ENCODE data around the gene PCDHB8. TPM values are rescaled to one million over a fixed set of nuclear protein-coding genes. Genes with fewer than 3 reads are reported as not detected.
"Not testable (repeated sequence)": the region's sequence is repeated elsewhere in the genome, so short reads cannot be mapped to it uniquely, and the experiment has no call there.

PCDHB8 gene
- 2.6 TPM for polyA plus RNA-seq (ENCODE audit: insufficient read length)
- long read RNA-seq, donor 1 = 0 reads
- long read RNA-seq, donor 2, partial matches to known transcripts = 0 of 1 reads
- long read RNA-seq, donor 2, other reads (novel, unspliced or antisense) = 0 of 1 reads
- long read RNA-seq, donor 3 = 0 reads
- long read RNA-seq, donor 4 = 0 reads
- long read RNA-seq, donor 5 = 0 reads
- long read RNA-seq, donor 6 = 0 reads
- long read RNA-seq, donor 7, partial matches to known transcripts = 0 of 2 reads
- long read RNA-seq, donor 7, other reads (novel, unspliced or antisense) = 0 of 2 reads
- long read RNA-seq, donor 8, partial matches to known transcripts = 0 of 1 reads
- long read RNA-seq, donor 8, other reads (novel, unspliced or antisense) = 0 of 1 reads

DNA sequence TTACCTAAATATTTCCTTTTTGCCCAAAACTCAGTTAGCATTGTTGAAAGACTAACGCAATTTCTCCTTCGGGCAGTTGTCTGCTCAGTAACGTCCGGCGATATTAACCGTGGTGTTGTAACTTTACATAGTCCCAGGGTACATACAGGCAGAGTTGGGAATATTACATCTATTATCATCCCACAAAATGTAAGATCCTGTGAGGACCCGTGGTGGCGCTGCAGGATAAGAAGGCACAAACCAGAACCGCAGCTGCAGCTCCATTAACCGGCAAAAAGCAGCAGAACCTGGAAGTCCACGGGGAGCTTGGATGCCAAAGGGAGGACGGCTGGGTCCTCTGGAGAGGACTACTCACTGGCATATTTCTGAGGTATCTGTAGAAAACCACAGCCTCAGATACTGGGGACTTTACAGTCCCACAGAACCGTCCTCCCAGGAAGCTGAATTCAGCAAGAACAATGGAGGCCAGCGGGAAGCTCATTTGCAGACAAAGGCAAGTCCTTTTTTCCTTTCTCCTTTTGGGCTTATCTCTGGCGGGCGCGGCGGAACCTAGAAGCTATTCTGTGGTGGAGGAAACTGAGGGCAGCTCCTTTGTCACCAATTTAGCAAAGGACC, at the start of gene PCDHB8:
Gene PCDHB8, plus strand, starts transcription at position 214 of the 615 bp plus-strand sequence. Its CDS starts 245 bp downstream, at position 459.
- not testable (repeated sequence) for DNase-seq

DNA sequence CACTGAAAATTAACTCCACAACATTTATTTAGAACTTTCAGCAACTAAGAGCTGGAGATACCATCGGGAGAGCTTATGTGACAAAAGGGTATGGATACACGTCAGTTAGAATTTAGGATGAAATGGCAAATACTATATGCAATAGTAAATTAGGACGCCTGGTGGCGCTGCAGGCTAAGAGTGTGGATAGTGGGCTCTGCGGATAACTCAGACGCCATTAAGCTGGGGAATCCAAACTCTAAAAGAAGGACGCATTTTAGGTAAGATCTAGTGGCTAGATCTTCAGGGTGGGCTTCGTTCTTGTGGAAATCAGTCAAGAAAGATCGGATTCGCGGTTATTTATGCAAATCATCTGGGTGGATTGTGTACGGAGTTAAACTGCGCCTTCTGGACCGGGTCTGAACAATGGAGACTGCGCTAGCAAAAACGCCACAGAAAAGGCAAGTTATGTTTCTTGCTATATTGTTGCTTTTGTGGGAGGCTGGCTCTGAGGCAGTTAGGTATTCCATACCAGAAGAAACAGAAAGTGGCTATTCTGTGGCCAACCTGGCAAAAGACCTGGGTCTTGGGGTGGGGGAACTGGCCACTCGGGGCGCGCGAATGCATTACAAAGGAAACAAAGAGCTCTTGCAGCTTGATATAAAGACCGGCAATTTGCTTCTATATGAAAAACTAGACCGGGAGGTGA, 42.4 kb upstream of the PCDHB8 start, which contains the start of gene PCDHB5:
Gene PCDHB5, plus strand, starts transcription at position 177 of the 688 bp plus-strand sequence. Its CDS starts 229 bp downstream, at position 406.
- DNase-seq = no peak

- DNase-seq = no peak
Measured at GRCh38 chr5:141135718-141136266, 41.8 kb upstream of the PCDHB8 start.

DNA sequence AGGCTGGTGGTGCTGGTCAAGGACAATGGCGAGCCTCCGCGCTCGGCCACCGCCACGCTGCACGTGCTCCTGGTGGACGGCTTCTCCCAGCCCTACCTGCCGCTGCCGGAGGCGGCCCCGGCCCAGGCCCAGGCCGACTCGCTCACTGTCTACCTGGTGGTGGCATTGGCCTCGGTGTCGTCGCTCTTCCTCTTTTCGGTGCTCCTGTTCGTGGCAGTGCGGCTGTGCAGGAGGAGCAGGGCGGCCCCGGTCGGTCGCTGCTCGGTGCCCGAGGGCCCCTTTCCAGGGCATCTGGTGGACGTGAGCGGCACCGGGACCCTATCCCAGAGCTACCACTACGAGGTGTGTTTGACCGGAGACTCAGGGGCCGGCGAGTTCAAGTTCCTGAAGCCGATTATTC, 40.2 kb upstream of the PCDHB8 start:
- not testable (repeated sequence) for DNase-seq

GRCh38 chr5:141149812-141150211, 27.8 kb upstream of the PCDHB8 start, which contains the start of gene PCDHB6:
Gene PCDHB6 (plus strand): TSS chr5:141150057. CDS start chr5:141150258, 201 bp downstream.
- DNase-seq = no peak

DNA sequence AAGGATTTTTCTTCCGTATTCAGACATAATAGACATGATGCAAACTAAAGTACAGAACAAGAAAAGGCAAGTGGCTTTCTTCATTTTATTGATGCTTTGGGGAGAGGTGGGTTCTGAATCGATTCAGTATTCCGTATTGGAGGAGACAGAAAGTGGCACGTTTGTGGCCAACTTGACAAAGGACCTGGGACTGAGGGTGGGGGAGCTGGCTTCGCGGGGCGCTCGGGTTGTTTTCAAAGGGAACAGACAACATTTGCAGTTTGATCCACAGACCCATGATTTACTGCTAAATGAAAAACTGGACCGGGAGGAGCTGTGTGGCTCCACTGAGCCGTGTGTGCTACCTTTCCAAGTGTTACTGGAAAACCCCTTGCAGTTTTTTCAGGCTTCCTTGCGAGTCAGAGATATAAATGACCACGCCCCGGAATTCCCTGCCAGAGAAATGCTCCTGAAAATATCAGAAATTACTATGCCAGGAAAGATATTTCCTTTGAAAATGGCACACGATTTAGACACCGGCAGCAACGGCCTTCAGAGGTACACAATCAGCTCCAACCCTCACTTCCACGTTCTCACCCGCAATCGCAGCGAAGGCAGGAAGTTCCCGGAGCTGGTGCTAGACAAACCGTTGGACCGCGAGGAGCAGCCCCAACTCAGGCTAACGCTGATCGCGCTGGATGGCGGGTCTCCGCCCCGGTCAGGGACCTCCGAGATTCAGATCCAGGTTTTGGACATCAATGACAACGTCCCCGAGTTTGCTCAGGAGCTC, 27.2 kb upstream of the PCDHB8 start:
- no peak for DNase-seq

DNA sequence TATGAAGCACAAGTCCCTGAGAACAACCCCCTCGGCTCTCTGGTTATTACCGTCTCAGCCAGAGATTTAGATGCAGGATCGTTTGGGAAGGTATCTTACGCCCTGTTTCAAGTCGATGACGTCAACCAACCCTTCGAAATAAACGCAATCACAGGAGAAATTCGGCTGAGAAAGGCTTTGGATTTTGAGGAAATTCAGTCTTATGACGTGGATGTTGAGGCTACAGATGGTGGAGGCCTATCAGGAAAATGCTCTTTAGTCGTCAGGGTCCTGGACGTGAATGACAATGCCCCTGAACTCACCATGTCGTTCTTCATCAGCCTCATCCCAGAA, 26.6 kb upstream of the PCDHB8 start:
- DNase-seq = no peak

DNA sequence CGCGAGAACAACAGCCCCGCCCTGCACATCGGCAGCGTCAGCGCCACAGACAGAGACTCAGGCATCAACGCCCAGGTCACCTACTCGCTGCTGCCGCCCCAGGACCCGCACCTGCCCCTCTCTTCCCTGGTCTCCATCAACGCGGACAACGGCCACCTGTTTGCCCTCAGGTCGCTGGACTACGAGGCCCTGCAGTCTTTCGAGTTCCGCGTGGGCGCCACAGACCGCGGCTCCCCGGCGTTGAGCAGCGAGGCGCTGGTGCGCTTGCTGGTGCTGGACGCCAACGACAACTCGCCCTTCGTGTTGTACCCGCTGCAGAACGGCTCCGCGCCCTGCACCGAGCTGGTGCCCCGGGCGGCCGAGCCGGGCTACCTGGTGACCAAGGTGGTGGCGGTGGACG, 26.0 kb upstream of the PCDHB8 start:
- not testable (repeated sequence) for DNase-seq

- DNase-seq = not testable (repeated sequence)
Measured at GRCh38 chr5:141152096-141152495, 25.5 kb upstream of the PCDHB8 start.

DNA sequence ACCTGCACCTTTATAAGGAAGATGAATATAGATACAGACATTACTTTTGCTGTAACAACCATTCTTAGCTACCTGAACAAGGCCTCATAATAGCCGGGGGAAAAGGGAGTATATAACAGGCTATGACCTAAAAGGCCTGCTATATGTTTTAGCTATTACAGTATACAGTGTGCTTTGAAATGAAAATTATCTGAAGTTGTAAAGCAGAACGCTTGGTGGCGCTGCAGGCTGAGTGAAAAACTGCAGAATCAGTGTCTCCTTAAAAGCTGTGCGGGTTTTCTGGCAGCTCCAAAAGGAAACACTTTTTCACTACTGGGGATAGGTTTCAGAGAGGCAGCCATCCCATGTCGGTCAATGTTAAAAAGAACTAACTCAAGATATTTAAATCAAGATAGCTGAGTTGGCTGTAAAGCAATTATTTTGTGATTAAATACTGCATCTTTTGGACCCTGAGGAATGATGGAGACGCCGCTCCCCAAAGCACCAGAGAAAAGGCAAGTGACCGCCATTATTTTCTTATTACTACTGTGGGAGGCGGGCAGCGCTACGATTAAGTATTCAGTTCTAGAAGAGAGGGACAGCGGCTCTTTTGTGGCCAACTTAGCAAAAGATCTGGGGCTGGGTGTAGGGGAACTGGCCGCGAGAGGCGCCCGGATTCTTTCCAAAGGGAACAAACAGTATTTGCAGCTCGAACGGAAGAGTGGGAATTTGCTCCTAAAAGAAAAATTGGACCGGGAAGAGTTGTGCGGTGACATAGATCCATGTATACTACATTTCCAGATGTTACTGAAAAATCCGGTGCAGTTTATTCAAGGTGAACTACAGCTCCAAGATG, 21.8 kb upstream of the PCDHB8 start:
- no peak for DNase-seq

GRCh38 chr5:141157356-141157755, 20.2 kb upstream of the PCDHB8 start:
- not testable (repeated sequence) for DNase-seq

- not testable (repeated sequence) for DNase-seq
Measured at GRCh38 chr5:141157901-141158300, 19.7 kb upstream of the PCDHB8 start.

DNA sequence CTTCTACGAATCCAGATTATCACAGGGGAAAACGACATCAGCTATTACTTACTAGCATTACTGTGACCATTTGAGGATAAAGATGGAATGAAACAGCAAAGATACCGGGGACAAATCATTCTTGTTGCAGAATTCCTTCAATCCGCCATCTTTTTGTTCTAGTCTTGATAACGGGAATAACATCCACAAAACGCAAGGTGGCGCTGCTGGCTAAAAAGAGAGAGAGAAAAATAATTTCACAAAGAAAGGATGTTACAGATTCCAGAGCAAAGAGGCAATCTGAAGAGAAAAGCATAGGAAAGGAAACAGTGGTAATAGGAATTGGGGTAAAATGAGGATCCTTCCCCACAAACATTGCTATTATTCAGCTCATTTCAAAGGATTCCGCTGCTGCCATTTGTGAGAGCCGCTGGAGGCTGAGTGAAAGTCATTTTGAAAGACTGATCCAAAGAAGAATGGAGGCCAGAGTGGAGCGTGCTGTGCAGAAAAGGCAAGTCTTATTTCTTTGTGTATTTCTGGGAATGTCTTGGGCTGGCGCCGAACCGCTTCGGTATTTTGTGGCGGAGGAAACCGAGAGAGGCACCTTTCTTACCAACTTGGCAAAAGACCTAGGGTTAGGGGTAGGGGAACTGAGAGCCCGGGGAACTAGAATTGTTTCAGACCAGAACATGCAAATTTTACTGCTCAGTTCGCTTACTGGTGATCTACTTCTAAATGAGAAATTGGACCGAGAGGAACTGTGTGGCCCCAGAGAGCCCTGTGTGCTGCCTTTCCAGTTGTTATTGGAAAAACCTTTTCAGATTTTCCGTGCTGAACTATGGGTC, 5.0 kb upstream of the PCDHB8 start, which contains the start of gene PCDHB7:
Gene PCDHB7, plus strand, starts transcription at position 264 of the 824 bp plus-strand sequence. Its CDS starts 192 bp downstream, at position 456.
- DNase-seq = peak; percentile 47

DNA sequence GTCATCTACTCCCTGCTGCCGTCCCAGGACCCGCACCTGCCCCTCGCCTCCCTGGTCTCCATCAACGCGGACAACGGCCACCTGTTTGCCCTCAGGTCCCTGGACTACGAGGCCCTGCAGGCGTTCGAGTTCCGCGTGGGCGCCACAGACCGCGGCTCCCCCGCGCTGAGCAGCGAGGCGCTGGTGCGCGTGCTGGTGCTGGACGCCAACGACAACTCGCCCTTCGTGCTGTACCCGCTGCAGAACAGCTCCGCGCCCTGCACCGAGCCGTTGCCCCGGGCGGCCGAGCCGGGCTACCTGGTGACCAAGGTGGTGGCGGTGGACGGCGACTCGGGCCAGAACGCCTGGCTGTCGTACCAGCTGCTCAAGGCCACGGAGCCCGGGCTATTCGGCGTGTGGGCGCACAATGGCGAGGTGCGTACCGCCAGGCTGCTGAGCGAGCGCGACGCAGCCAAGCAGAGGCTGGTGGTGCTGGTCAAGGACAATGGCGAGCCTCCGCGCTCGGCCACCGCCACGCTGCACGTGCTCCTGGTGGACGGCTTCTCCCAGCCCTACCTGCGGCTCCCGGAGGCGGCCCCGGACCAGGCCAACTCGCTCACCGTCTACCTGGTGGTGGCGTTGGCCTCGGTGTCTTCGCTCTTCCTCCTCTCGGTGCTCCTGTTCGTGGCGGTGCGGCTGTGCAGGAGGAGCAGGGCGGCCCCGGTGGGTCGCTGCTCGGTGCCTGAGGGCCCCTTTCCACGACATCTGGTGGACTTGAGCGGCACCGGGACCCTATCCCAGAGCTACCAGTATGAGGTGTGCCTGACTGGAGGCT, 3.1 kb upstream of the PCDHB8 start:
- DNase-seq = not testable (repeated sequence)

GRCh38 chr5:141175933-141176332, 1.7 kb upstream of the PCDHB8 start:
- DNase-seq = no peak

DNA sequence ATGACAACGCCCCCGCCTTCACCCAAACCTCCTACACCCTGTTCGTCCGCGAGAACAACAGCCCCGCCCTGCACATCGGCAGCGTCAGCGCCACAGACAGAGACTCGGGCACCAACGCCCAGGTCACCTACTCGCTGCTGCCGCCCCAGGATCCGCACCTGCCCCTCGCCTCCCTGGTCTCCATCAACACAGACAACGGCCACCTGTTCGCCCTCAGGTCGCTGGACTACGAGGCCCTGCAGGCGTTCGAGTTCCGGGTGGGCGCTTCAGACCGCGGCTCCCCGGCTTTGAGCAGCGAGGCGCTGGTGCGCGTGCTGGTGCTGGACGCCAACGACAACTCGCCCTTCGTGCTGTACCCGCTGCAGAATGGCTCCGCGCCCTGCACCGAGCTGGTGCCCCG, 1.8 kb downstream of the PCDHB8 start:
- not testable (repeated sequence) for DNase-seq

DNA sequence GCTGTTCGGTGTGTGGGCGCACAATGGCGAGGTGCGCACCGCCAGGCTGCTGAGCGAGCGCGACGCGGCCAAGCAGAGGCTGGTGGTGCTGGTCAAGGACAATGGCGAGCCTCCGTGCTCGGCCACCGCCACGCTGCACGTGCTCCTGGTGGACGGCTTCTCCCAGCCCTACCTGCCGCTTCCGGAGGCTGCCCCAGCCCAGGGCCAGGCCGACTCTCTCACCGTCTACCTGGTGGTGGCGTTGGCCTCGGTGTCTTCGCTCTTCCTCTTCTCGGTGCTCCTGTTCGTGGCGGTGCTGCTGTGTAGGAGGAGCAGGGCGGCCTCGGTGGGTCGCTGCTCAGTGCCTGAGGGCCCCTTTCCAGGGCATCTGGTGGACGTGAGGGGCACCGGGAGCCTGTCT, 2.3 kb downstream of the PCDHB8 start:
- DNase-seq = not testable (repeated sequence)

GRCh38 chr5:141180313-141180712, 2.7 kb downstream of the PCDHB8 start:
- no peak for DNase-seq

GRCh38 chr5:141182248-141182647, 4.7 kb downstream of the PCDHB8 start, which contains the start of gene PCDHB16:
Gene PCDHB16 (plus strand): TSS chr5:141182387. CDS start chr5:141182560, 173 bp downstream.
- DNase-seq = no peak

Measured in left kidney (tissue), 8 donors.